ENCODE results near the gene PERP. TPM values are rescaled to one million over a fixed set of nuclear protein-coding genes. Genes with fewer than 3 reads are reported as not detected.
A peak's percentile ranks its signal among the peaks of the same experiment; 100 is the strongest.
"Not testable (repeated sequence)": the region's sequence is repeated elsewhere in the genome, so short reads cannot be mapped to it uniquely, and the experiment has no call there.

The PERP gene
- total RNA-seq, result 42.1 TPM

- peak; percentile 67 for DNase-seq
These were observed at the start of gene PERP for GRCh38 chr6:138107078-138107751. Gene PERP (minus strand): TSS chr6:138107419. CDS start chr6:138107340, 79 bp downstream.

GRCh38 chr6:138155443-138155842, 48.2 kb upstream of the PERP start:
- DNase-seq, result no peak

GRCh38 chr6:138146544-138146943, 39.3 kb upstream of the PERP start:
- no peak for DNase-seq

GRCh38 chr6:138145402-138145801, 38.2 kb upstream of the PERP start:
- no peak for DNase-seq

DNA sequence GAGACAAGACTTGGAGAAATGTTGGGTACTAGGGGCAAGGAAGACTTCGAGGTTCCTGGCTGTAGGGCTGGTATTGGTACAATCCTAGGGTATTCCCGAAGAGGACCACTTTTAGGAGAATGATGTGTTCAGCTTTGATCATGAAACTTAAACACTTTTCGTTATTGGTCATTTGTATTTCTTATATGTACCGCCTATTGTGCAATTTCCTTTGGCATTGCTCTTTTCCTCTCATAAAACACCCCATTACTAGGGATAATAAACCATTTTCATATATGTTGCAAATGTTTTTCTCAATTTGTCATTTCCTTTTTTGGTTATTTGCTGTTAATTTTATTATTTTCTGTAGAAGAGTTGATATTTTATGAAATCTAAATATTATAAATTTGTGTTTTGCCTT, 35.6 kb upstream of the PERP start:
- no peak for DNase-seq

- no peak for DNase-seq
These were observed 22.0 kb upstream of the PERP start for GRCh38 chr6:138129190-138129589.

- no peak for DNase-seq
These were observed 20.9 kb upstream of the PERP start for GRCh38 chr6:138128096-138128495.

GRCh38 chr6:138124096-138124495, 16.9 kb upstream of the PERP start:
- DNase-seq, result no peak

DNA sequence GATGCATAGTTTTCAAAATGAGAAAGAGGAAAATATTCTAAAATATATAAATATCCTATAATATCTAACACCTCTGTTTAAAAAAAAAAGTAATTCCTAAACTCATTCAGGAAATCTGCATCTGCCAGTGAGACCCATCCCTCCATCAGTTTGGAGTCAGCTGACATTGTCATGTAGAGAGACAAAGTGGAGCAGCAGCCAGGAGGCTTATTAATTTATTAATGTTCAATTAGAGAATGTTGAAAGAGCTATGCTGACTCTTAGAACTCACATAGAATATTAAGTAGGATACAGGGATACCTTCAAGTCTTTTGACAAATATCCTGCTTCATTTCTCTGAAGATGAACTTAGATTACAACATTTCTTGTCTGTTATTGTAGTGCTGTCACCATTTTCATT, 12.8 kb upstream of the PERP start:
- no peak for DNase-seq

DNA sequence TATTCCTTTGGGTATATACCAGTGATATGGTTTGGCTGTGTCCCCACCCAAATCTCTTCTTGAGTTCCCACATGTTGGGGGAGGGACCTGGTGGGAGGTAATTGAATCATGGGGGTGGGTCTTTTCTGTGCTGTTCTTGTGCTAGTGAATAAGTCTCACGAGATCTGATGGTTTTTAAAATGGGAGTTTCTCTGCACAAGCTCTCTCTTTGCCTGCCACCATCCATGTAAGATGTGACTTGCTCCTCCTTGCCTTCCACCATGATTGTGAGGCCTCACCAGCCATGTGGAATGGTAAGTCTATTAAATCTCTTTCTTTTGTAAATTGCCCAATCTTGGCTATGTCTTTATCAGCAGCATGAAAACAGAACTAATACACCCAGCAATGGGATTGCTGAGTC, 12.0 kb upstream of the PERP start:
- not testable (repeated sequence) for DNase-seq

DNA sequence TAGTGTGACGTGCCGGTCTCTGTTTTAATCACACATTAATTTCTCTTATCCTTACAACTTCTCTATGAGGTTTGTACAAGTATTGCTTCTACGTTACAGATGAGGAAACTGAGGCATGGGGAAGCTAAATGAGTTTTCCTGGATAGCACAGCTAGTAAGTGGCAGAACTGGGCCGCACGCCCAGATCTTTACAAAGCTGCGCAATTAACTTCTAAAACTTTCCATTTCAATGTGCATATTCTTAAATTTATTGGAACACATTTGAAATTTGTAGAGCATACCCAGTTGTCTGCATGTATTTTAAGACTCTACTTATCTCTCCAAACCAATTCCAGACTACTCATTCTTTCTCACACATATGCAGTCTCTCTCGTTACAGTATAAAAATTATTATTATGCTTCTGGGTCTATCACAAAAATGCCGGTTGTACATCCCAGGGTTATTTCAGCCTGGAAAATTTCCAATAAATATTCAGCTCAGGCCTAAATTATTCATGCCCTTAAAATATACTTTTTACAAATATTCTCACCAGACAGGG, 10.2 kb upstream of the PERP start:
- no peak for DNase-seq

GRCh38 chr6:138116661-138116999, 9.4 kb upstream of the PERP start:
- DNase-seq, result no peak

GRCh38 chr6:138115877-138116660, 8.8 kb upstream of the PERP start:
- peak; percentile 89 for DNase-seq

- DNase-seq, result no peak
These were observed 8.0 kb upstream of the PERP start for GRCh38 chr6:138115201-138115600.

DNA sequence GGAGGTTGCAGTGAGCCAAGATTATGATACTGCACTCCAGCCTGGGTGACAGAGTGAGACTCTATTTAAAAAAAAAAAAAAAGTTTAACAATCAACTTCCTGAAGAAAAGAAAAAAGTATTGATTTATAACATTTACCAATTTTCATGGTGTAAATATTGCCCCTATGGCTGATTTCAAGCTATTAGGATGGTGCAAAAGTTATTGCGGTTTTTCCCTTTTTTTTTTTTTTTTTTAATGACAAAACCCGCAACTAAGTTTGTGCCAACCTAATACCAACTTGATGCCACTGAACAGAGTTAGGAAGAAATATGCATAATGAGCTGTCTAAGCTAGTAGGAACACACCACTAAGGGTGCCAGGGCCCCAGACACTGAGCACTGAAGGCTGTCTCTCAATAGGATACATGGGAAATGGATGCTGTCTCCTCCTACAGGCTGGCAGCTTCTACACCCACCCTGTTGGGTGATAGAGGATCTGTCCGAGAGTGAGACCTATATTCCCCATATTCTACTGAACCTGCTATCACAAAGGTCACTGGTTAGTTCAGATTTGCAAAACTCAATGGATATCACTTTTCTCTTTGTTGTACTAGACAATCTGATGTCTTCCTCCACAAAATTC, 6.5 kb upstream of the PERP start:
- DNase-seq, result no peak

DNA sequence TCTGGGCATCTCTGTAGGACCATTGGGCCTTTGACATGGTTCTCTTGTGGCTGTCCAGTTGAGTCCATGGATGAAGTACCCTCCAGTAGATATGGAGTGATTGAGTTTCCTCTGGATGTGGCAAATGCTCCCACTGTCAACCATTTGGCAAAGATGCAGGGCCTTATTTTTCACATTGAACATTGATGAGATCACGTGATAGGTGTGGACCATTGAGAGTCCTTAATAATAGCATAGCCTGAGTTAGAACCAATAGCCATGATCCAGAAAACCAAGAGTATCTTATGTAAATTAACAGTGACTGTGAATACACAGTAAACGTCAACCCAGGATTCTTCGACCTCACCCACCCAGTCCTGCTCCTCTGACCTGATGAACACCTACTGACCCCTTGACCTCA, 3.0 kb upstream of the PERP start:
- DNase-seq, result no peak

DNA sequence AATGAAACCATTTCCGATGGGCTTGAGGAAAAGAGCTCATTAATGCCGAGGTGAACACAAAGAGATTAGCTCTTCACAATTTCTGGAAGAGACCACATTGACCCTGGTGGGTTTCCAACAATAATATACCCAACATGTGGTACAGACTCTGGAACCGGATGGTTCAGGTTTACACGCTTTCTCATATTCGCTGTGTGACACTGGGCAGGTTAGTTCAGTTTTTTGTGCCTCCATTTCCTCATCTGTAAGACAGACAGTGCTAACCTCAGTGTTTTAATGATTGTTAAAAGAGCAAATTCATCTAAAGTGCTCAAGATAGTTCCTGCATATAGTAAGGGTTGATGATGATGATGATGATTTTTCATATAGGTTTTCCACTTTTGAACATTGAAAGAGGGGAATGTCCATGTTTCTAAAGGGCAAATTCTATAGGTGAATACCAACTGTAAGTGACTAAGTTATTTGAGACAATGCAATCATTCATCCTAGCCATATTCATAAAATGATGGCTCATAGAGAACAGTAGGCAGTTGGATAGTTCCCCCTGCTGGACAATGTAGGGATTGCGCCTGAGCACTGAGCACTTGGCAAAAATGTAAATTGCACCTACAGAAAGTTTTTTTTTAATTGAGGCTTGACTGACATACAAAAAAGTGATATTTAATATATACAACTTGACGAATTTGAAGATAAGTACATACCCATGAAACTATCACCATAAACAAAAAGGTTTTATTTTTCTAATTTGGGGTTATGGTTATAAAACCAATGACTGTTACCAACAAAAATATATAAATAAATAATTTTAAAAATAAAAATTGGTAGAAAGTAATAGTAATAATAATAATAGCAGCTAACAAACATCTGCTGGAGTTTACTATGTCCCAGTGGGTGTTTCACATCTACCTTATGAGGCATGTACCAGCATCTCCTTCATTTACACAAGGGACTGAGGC, 2.1 kb upstream of the PERP start:
- peak; percentile 88 for DNase-seq

- no peak for DNase-seq
These were observed 753 bp upstream of the PERP start for GRCh38 chr6:138107752-138108592.

DNA sequence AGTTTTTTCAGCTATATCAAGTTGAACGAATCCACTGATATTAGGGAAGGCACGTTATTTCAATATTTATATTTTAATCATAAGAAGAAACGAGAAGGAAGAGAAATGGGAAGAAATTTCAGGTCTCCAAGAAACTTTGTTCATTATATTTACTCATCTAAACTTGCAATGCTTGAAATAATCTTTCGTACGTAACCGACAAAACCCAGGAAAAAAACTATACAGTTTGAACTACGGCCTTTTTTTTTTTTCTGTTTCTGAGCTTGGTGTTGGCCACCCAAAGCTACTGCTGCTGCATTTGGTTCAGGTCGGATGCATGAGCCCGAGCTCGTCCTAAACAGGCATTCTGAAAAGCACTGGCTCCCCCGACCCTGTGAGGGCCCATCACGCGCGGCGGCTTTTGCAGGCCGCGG, 548 bp downstream of the PERP start:
- no peak for DNase-seq

DNA sequence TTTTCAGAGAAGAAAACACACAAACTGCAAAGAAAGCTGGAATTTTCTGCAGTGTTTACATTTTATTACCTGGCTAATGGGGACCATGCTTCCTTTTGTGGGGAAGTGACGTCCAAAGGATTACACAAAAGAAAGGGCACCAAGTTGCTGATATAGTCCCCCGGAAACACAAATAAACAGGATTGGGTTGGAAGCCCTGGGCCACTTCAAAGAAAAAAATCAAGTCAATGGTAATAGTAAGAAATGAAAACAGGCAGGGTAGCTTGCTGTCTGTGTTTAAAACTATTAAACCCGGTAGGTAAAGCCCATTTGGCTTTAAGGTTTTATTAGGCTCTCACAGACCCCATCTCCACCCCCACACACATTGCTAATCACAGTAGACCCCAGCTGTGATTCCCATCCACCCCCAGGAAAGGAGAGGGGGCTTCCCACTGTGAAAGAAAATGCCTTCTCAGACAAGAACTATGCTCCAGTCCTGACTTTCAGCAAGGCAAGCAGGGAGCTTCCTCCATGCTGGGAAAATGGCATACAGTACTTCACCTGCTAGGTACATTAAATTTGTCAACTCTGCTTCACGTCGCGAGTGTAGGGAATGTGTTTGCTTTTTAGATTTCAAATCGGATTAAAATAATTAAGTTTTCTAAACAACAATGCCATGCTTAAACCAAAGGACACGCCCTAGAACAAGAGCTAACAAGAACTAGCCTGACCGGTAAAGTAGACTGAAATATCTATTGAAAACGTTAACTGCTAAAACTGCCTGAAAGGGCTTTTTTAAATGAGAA, 1.1 kb downstream of the PERP start:
- peak; percentile 56 for DNase-seq

All from tongue (tissue), 2 donors.